GM18499 (cell line): Measurements from ENCODE around the gene BORA.
A peak's percentile ranks its signal among the peaks of the same experiment; 100 is the strongest.
"Not testable (repeated sequence)": the region's sequence is repeated elsewhere in the genome, so short reads cannot be mapped to it uniquely, and the experiment has no call there.

Experiments
- ATAC-seq: cut with Tn5 transposase; IDR thresholded peaks from one replicate; pipeline ENCODE4 v1.9.1; 2021; ENCODE audit warnings: moderate number of reproducible peaks; ENCODE audit not compliant: insufficient read depth, unreplicated experiment

BORA gene

DNA sequence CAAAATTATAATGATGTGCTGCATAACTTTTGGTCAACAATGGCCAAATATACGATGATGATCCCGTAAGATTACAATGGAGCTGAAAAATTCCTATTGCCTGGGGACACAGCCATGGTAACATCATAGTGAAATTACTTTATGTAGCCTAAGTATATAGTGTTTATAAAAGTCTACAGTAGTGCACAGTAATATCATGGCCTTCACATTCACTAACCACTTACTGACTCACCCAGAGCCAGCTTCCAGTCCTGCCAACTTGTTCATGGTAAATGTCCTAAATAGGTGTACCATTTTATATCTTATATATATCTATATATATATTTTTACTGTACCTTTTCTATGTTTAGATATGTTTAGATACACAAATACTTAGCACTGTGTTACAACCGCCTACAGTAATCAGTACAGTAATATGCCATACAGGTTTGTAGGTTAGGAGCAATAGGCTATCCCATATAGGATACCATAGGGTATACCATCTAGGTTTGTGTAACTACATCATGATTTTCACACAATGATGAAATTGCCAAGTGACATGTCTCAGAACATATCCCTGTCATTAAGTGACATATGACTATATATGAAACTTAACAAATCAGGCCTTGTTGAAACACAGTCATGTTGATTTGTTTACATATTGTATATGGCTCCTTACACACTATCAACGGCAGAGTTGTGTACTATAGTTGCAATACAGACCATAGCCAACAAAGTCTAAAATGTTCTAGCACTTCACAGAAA lies 30.2 kb downstream of the BORA start:
- ATAC-seq = no peak

- ATAC-seq = no peak
Observed at GRCh38 chr13:72760189-72760588, 32.5 kb downstream of the BORA start.

DNA sequence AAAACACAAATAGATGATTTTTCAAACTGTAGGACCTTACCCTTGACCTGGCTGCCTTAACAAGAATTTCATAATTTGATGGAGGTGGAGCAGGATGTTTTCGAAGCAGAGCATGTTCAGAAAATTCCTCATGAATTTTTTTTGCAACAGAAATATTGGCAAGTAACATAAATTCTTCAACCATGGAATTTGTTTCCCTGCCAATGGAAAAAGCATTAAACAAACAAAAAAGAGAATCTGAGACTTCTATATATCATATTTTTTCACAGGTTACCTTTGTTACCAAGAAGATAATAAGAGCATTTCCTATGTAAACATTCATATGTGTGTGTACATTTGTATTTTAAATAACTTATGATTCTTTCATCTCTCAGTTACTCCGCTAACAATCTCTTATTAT lies 35.7 kb downstream of the BORA start:
- no peak for ATAC-seq

DNA sequence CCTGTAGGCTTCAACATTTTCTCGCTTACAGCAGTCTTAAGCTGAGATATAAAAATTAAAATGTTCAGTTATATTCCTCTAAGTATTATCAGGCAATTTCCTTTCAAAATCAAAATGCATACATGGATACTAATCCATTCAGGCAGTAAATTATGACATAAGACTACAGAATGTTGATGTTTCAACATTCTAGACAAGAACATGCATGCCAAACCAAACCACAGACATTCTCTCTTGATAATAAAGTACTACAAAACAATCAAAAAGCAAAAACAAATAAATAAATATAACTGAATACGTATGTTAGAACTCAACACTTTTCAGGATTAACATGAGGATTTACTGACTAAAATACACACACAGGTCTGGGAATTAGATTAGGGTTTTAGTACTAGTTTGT lies 46.3 kb downstream of the BORA start:
- no peak for ATAC-seq

DNA sequence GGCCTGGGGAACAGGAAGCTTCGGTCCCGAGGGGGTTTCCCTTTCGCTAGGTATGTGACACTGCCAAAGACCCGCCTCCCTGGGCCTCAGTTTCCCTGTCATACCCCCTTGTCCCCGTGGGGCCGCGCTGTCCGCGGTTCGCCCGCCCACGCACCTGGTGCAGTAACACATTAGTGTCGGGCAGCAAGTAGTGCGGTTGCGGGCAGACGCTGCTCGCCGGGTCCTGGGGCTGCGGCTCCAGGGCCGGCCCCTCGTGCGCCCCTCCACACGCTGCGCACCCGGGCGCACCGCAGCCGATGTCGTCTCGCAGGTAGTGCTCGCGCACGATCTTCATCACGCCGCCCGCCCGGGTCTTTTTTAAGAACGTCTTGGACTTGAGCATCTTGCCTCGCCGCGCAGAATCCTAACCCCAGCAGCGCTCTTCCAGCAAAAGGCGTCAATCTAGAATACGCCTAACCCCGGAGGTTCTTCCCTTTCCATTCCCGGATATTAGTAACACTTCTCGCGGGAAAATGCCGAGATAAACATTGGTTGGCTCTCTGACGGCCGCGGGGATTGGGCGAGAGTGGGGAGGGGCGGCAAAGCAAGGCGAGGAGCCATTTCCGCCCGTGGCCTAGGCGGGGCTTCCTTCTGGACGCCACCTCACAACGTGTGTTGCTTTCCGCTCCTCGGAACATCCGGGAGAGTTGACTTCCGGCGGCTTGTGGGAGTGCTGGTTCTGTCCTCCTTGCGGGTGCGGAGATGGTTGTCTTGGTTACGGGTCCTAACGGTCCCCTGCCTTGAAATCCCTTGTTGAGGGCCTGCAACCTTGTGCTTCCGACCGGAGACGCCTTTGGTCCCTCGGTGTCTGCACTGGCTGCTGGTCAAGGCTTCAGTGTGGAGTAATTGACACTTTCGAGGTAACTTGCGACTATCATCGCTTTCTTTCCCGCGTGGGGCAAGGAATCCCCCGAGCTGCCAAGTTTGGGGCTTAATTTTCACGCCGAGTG lies 54.0 kb downstream of the BORA start, which contains the start of the genes DIS3 and PIBF1:
Gene DIS3 (minus strand): TSS at position 450 of the 989 bp plus-strand sequence. CDS start 68 bp downstream, at position 382.
Gene PIBF1 (plus strand): TSS at position 683 of the 989 bp plus-strand sequence. CDS start 1,337 bp downstream, outside the sequence.
- peak; percentile 97 for ATAC-seq

- no peak for ATAC-seq
Observed at GRCh38 chr13:72782717-72783116, 55.0 kb downstream of the BORA start.

DNA sequence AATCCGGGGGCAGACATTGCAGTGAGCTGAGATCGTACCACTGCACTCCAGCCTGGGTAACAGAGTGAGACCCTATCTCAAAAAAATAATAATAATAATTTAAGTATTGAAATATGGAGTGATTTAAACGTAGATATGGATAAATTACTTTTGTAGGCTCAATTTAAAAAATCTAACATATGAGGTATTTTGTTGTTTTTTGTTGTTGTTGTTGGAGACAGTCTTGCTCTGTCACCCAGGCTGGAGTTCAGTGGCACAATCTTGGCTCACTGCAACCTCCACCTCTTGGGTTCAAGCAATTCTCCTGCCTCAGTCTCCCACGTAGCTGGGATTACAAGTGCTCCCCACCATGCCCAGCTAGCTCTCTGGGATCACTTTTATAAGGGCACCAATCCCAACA lies 57.0 kb downstream of the BORA start:
- ATAC-seq = not testable (repeated sequence)

DNA sequence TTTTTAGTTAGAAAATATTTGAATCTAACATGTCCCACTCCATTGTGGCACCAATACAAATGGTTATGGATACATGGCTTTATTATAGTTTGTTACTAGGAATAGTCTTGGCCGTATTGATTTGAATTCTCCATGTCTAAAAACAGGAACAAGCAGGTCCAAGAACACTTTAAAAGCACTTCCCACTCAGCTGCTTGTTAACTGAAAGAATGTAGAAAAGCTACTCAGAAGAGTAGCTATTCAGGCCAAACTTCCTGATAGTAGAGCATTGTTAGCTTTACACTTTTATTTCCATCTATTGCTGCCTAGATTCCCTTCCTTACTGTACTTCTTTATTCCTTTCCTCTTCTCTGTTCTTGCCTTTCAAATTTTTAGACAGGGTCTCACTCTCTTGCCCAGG lies 61.1 kb downstream of the BORA start:
- ATAC-seq = no peak

DNA sequence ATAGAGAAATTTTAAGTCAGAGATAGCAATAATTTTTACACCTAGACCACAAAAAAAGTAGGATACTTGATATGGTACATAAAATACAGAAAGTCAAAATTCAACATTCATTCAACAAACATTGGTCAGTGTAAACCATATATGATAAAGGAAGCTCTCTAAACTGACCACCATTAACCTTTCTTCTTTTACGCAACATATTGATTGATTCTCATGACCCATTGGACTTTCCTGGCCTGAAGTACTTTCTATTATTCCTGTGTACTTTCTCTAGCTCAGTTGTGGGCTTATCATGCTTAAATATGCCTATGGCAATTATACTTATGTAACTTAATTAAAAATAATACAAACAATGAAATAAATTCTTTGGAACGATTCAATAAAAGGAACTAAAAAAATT lies 64.9 kb downstream of the BORA start:
- ATAC-seq = no peak

DNA sequence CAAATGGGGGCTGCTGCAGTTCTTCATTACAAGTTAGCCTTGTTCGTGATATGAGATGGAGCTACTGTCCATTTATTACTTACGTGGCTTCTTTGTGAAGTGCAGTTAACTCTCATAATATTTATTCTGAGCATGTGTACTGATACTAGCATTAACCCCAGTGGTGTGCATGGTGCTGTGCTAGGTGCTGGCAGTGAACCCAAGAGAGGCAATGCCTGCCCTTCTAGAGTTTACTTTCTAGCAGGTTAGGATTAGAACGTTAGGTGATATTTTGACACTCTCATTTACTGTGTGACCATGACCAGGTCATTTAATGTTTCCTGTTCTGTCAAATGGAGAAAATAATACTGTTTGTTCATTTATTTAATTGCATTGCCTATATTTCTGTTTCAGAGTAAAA lies 71.1 kb downstream of the BORA start:
- no peak for ATAC-seq

- ATAC-seq = no peak
Observed at GRCh38 chr13:72804301-72804700, 76.6 kb downstream of the BORA start.
